GM19239 (cell line): Measurements from ENCODE around the gene MAP7.
"Not testable (repeated sequence)": the region's sequence is repeated elsewhere in the genome, so short reads cannot be mapped to it uniquely, and the experiment has no call there.

Source experiments
- DNase-seq: peaks from one replicate; pipeline ENCODE4 v3.0.0; 2011; ENCODE audit warnings: low spot score; ENCODE audit not compliant: insufficient read length
- FAIRE-seq: peaks from 2 replicates; lab custom pipeline; 2011; peaks lifted over from hg19 to GRCh38; lab: Jason Lieb, UNC

Gene MAP7

DNA sequence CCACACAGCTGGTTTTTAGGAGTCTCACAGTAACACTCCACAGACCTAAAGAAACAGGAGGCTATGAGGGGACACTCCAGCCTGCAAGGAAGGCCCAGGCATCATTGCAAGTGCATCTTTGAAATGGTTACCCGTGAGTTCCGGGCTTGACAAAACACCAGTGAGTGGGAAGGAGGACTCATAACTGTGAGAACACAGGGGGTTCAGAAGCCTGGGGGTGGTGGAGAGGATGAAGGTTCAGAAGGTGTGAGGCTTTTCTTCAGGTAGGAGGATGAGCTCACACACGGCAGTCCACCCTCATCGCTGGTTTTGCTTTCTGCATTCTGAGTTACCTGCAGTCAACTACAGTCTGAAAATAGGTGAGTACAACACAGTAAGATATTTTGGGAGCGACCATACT is 39.9 kb downstream of the MAP7 start:
- FAIRE-seq (no peak), DNase-seq (no peak)

DNA sequence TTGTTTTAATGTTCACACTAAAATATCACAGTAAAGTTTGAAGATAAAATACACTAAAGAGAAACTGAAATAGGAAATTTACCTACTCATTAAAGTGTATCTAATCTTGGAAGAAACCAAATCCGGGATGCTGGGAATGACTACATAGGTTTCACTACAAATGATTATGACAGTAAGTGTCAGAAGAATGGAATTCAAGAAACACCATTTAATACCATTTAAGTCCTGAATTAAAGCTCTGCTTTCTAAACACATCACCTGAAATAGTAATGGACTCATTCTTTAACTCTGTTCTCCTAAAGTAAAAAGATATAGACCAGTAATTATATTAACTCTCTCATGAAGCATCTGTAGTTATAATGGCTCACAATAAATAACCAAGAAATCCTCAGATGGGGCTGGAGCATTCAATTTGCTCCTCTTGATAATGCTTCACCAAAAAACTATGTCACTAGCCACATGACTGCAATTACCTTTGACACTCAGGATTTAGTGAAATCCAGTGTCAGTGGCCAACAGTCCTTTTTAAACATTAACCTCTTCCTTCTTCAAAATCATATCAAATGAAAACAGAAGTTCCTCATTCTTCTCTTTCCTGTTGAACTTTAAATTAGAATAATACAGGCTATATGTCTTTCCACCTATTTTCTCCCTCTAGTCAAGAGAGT is 41.4 kb downstream of the MAP7 start:
- FAIRE-seq: no peak

DNA sequence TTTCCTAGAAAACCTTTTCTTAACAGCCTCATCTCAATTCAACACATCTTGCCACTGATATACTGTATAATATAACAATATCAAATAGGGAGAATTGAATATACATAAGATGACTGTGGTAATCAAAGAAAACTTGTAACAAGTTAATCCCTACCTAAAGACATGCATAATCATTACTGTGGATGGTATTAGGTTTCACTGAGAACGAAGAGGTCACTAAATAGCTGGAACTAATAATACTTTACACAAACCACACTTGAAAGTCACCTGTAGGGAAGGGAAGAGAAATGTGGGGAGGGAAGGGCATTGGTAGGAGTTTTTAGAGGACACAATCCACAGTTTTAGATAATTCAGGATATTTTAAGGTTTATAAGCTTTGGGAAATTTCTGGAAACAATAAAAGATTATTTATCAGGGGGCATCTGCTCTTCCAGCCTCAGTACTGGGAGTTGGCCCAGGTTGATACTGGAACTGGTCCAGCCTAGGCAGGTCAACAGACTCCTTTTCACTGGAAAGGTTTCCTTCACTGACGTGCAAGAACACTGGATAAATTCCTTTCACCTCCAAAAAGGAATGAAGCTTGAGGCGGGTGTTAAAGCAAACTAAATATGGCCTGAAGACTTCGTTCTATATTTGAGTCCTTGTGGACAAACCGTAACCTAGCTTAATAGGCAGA is 44.0 kb downstream of the MAP7 start:
- FAIRE-seq: no peak
- no peak for DNase-seq

More for the DNA sequence above, 41.4 kb downstream of the MAP7 start:
- DNase-seq: no peak

DNA sequence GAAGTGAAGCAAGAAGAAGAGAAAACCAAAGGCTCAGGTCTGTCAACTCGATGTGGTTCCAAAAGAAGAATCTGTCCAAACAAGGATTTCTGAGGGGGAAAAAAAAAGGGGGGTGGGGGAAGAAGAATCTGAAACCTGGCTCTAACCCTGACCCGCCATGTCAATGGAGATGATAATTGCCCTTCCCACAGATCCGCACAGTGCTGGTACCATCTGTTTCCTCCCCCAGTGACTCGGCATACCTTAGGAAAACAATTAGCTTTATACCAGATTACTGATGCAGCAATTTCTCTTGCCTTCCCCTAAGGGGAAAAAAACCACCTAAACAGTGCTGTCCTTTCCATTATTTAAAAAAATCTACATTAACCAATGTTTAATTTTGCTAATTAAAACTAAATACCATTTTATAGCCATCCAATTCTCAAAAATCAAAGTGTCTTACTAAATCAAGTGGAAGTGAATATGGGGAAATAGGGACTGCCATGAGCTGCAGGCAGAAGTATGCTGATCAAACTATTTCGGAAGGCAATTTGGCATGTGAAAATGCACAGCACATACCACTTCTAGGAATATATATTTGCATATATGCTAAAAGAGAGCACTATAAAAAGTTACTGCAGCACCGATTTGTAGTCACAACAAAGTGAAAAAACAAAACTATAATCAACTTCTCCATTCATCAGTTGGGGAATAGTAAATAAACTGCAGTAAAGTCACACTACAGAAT is 46.8 kb downstream of the MAP7 start:
- FAIRE-seq (no peak), DNase-seq (no peak)

DNA sequence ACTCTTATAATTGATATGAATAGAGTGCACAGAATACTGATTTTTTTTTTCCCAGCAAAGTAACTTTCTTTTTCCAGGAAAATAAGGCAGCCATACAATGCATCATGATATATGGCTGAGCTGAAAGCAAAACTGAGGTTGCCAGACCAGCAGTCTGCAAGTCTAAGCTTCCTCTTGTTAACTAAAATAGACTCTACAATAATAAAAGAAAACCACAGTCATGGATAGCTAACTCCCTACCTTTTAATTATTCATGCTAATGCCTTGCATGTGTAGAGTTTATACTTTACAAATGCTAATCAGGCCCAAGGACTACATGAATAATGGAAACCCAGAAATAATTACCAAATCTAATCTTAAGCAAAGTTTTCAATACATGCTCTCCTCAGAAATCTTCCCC is 47.4 kb downstream of the MAP7 start:
- DNase-seq (no peak), FAIRE-seq (no peak)

DNA sequence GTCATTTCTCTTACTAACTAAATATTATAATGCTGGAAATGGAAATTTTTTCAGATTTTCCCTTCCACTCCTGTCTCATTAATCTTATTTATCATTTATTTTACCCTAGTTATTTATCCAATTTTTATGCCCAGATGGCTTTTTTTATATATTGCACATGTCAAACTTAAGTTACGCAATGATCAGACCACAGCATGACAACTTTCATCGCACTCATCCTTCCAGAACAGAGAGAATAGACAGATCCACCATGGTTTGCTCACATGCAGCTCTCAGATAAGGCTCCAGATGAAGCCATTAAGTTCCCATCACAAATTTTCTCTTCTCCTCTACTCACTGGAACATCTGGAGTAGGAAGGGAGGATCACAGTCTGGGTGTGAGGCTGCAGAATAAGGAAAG is 48.7 kb downstream of the MAP7 start:
- FAIRE-seq (no peak), DNase-seq (no peak)

DNA sequence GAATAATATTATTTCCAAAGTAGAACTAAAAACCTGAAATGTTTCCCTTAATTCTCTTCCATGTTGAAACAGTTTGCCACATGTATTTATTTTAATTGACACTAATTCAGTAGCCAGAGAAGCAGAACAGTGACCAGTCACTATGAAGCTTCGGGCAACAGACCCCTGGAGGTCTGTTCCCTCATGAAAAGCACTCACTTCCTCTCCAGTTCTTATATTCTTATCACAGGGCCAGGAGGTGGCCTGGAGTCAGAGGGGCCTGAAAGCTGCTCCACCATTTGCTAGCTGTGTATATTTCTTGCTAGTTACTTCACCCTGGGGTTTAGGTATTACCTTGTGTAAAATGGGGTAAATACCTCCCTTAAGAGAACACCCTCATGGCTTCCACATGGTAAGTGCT is 49.1 kb downstream of the MAP7 start:
- no peak for DNase-seq
- FAIRE-seq: no peak

DNA sequence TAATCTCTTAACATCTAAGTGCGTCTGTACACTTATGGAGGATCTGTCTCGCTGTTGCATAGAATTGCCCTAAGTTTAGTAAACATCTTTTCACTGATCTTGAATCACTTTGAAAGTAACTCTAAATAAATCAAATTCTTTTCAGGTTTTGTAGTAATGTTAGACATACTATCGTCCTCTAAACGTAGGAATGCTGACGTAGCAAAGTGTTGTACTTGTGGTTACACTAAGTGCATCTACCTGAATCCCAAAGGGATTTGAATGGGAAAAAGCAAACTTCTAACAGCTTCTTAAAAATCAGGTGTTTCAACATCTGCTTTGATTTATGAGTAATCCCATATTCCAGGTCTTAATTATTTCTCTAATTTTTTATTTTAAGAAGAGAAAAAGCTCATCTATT is 49.8 kb downstream of the MAP7 start:
- DNase-seq: no peak
- no peak for FAIRE-seq

DNA sequence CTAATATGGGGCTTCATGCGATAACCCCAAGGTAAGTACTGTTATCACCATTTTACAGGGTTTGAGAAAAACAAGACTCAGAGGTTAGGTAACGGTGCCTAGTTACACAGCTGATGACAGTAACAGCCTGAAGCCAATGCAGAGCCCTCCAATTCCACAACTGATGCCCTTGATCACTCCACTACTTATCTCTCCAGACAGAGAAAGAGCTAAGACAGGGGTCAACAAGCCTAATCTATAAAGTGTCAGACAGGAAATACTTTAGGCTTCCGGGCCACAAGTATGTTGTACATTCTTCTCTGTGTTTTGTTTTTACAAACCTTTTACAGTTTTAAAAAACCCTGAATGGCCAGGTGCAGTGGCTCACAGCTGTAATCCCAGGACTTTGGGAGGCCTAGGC is 50.9 kb downstream of the MAP7 start:
- no peak for FAIRE-seq
- DNase-seq: no peak

DNA sequence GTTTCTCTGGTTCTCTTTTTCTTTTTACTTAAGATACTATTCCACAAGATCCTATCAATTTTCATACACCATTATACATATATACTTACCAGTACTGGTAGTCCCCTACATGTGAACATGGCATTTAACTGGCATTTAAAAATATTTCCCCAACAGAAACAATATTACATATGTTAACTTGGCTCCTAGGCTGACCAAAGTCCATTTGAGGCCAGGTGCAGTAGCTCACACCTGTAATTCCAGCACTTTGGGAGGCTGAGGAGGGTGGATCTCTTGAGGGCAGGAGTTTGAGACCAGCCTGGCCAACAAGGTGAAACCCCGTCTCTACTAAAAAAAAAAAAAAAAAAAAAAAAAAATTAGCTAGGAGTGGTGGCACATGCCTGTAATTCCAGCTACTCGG is 53.8 kb downstream of the MAP7 start:
- DNase-seq: not testable (repeated sequence)

DNA sequence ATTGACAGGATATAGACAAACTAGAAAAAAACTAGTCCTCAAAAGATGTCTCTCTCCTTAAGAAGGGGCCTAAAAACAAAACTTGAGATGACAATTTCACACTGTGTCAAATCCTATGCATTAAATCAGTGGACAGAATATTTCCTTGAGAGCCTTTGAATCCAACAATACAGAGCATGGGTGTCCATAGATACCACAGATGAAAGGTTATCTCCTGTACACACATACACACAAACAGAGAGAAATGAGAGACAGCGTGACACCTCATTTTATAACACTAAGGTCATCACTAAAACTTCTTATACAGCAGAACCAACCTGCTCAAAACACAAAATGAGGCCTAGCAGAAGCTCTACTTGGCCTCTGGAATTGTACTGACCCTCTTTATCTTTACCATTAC is 55.5 kb downstream of the MAP7 start:
- FAIRE-seq: no peak
- DNase-seq: no peak

More for the DNA sequence above, 53.8 kb downstream of the MAP7 start:
- FAIRE-seq: not testable (repeated sequence)

DNA sequence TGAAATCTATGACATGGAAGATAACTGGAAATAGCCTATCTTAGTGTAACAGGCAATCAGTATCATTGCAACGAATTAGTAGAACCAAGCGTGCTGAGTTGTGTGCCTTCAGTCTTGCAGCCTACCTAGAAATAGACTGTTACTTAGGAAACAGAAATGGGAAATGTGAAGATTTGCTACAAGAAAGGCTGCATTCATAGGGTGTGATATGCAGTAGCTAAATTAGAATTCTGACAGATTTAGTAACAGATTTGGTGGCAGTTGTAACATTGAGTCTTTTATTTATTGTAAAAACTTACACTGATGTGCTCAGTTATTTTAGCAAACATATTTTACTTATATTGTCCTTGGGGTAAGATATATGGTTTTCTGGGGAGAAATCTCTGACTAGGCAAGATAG is 56.2 kb downstream of the MAP7 start:
- DNase-seq: no peak
- FAIRE-seq: no peak

DNA sequence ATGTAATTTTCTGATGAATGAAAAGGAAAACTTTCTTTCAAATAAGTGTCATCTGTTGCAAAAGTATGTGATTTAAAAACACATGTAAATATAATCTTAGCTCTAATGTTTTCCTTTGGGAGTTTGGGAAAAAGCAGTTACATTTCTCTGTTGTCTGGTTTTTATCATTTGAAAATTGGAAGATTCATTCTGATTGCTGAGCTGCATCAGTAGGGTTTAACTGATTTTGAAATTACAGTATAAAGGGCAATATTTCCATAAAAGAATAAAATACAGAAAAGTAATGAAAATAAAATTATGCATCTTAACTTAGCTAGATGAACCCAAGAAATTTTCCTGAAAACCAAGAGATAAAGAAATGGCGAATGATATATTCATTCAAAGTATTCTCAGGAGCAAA is 57.8 kb downstream of the MAP7 start:
- FAIRE-seq (no peak), DNase-seq (no peak)

DNA sequence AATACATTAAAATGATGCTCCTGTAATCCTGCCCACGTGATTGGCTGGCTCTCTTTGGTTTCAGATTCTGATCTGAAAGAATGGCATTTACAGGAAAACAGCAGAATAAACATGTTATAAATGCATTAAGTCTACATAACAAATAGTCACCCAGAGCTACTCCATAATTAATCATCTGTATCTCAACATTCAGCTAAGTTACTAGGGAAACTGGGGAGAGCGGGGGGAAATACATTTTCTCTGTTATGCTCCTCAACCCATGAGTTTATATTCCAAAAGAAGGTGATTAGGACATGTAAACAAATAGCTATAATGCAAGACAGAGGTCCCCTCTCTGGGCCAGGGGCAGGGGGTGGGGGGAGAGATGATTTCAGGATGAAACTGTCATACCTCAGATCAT is 58.5 kb downstream of the MAP7 start:
- FAIRE-seq (no peak), DNase-seq (no peak)

DNA sequence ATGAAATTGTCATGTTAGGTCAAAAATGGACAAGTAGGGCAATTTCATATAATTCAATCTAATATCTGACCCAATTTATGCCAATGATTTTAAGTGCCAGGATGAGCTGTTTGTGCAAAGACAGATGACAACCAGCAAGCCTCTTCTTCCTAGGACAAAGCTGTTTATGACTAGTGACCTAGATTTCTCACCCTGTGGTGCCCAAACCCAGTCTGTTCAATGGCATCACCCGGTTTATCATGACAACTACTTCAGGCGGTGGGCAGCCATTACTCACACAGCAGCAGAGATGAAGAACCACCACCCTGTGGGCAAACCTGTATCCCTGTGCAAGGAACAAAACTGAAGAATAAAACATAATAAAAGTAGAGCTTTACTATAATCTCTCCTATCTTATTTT is 59.0 kb downstream of the MAP7 start:
- DNase-seq: no peak
- FAIRE-seq: no peak

DNA sequence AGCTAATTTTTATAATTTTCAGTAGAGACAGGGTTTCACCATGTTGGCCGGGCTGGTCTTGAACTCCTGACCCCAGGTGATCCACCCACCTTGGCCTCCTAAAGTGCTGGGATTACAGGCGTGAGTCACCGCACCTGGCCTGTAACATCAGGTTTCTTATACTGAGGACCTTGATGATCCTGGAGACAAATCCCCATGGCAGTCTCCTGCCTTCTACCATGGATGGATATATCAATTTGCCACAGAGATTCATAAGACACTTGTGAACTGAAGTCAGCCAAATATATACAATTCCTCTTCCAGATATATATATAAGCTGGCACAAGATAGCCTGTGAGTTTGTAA is 60.6 kb downstream of the MAP7 start:
- FAIRE-seq: not testable (repeated sequence)

DNA sequence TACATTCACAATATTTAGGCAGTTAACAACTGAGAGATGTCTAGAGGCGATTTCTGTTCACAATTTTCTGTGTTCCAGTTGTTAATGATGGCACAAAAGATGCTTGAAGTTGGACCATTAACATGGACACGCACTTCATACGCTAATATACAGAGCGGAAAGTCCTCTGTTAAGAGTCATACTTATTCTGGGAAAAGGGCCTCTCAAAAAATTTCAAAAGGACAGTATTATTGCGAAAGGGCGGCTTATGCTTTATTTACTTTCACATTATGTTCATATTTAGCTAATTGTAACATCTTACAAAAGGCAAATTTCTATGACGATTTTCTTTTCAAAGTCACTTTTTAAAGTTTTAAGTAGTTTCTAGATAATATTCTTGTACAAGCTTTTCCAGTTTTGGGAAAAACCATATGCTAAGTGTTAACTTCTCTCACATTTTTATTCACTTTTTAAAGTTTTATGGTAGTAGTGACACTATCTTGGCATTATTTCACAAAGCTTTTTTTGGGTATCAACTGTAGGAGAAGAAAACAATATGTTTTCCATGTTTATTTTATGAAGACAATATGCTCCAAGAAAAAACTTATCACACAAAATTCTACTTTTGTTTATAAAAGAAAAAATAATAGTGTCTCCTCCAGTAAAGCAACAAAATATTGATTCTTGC is 62.3 kb downstream of the MAP7 start:
- no peak for DNase-seq
- FAIRE-seq: no peak

More for the DNA sequence above, 60.6 kb downstream of the MAP7 start:
- not testable (repeated sequence) for DNase-seq

DNA sequence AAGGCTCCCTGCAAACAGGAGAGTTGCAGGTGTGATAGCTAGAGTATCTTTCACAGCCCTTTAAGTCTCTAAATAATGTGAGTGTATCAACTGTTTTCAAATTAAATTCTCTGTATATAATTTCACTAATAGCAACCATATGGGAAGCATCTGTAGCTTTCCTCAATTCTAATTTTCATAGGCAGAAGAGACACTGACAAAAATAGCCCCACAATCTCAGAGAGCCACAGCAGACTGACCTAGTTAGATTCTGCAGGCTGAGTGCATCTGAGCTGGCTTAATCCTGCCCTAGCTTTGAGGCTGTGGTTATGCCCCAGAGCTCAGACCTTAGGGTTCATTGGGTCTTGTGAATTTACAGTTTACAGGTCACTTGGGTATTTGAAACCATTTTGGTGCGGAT is 63.9 kb downstream of the MAP7 start:
- FAIRE-seq: no peak
- no peak for DNase-seq

DNA sequence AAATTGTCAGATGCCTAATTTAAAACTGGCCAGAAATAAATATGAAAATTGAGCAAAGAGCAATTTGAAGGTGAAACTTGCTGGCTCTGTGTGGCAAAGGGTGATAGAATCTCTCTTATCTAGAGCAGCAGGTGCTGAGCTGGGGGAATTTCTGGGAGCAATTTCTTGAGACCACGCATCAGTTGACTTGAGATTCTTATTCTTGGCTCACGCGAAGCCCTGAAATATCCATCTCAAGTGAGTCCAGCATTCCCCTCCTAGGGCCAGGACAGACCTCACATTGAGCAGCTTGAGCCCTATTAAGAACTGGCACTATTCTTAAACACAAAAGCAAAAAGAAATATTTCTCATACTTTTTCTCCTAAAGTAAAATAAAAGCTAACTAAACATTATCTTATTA is 66.3 kb downstream of the MAP7 start:
- FAIRE-seq (no peak), DNase-seq (no peak)

DNA sequence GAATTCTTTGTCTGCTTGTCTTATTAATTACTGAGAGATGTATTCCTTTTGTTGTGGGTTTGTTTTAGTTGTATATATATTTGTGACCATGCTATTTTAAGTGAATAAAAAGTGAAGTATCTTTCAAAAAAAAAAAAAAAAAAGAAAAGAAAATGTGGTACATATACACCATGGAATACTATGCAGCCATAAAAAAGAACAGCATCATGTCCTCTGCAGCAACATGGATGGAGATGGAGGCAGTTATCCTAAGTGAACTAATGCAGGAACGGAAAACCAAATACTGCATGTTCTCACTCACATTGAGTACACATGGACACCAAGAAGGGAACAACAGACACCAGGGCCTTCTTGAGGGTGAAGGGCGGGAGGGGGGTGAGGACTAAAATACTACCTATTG is 67.2 kb downstream of the MAP7 start:
- not testable (repeated sequence) for FAIRE-seq

DNA sequence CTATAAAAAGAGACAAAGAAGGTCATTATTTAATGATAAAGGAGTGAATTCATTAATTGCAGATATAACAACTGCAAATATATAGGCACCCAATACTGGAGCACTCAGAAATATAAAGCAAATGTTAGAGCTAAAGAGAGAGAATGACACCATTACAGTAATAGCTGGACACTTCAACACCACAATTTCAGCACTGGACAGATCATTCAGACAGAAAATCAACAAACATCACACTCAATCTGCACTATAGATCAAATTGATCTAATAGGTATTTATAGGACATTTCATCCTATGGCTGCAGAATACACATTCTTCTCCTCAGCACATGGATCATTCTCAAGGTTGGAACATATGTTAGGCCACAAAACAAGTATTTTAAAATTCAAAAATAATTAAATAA is 72.7 kb downstream of the MAP7 start:
- DNase-seq (no peak), FAIRE-seq (no peak)

More for the DNA sequence above, 67.2 kb downstream of the MAP7 start:
- DNase-seq: not testable (repeated sequence)
